Skin of body (tissue), 2 donors: Measurements from ENCODE around the gene SLC4A1. TPM values are rescaled to one million over a fixed set of nuclear protein-coding genes. Genes with fewer than 3 reads are reported as not detected.

ENCODE experiments used
- DNase-seq: peaks from one replicate; lab custom pipeline; 2025; lab: John Stamatoyannopoulos, UW
- total RNA-seq: library from RNA; depleted of rRNA; stranded (reverse); fragments of >200 nt; gene quantifications from one replicate; pipeline ENCODE4 v1.2.3, GENCODE V29; 2014

The SLC4A1 gene
- total RNA-seq, 1 donor from 2014 or later, result 30.1 TPM

- no peak for DNase-seq
These were observed 16.1 kb upstream of the SLC4A1 start for GRCh38 chr17:44284024-44284400.

- no peak for DNase-seq
These were observed 15.5 kb upstream of the SLC4A1 start for GRCh38 chr17:44283344-44284023.

- no peak for DNase-seq
These were observed 14.3 kb upstream of the SLC4A1 start for GRCh38 chr17:44282264-44282663.

GRCh38 chr17:44281570-44281969 is 13.6 kb upstream of the SLC4A1 start:
- DNase-seq, result no peak

- no peak for DNase-seq
These were observed 12.5 kb upstream of the SLC4A1 start for GRCh38 chr17:44280392-44280937.

- peak; percentile 10 for DNase-seq
These were observed 11.9 kb upstream of the SLC4A1 start for GRCh38 chr17:44279666-44280391.

GRCh38 chr17:44279346-44279665 is 11.4 kb upstream of the SLC4A1 start:
- DNase-seq, result no peak

- no peak for DNase-seq
These were observed 10.0 kb upstream of the SLC4A1 start for GRCh38 chr17:44277976-44278375.

- no peak for DNase-seq
These were observed 5.7 kb upstream of the SLC4A1 start for GRCh38 chr17:44273607-44274006.

- no peak for DNase-seq
These were observed 5.0 kb upstream of the SLC4A1 start for GRCh38 chr17:44272954-44273353.

GRCh38 chr17:44272321-44272951 is 4.5 kb upstream of the SLC4A1 start:
- no peak for DNase-seq

GRCh38 chr17:44269535-44270240 is 1.8 kb upstream of the SLC4A1 start:
- no peak for DNase-seq

GRCh38 chr17:44268709-44269534 is 987 bp upstream of the SLC4A1 start:
- no peak for DNase-seq

GRCh38 chr17:44267165-44267455 is 825 bp downstream of the SLC4A1 start:
- DNase-seq, result no peak

GRCh38 chr17:44266402-44267164 is 1.4 kb downstream of the SLC4A1 start:
- no peak for DNase-seq

- no peak for DNase-seq
These were observed 4.5 kb downstream of the SLC4A1 start for GRCh38 chr17:44263345-44263902.

GRCh38 chr17:44262654-44263225 is 5.2 kb downstream of the SLC4A1 start:
- no peak for DNase-seq

- no peak for DNase-seq
These were observed 7.6 kb downstream of the SLC4A1 start for GRCh38 chr17:44260296-44260695.

- no peak for DNase-seq
These were observed 9.1 kb downstream of the SLC4A1 start for GRCh38 chr17:44258811-44259351.
